ENCODE results near the gene ZNF337.

DNA sequence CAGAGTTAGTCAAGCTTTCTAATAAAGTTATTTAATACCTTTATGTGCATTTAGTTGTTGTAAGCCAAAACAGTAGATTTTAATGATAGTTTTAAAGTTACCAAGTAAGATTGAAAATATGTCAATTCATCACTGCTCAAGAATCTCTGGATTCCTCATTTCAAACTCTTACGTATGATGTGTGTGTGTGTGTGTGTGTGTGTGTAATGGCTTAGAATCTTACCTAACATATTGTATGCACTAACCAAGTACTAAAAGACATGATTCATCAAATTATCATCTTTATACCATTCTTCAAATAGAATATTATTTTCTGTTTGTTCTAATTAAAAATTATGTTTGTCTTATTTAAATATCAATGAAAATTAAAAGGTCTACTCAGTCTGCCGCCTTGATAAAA, 41.5 kb upstream of the ZNF337 start:
- TF ChIP-seq POLR2AphosphoS5 (IDR thresholded peaks at IDR 0.05) (no peak), POLR2A (IDR thresholded peaks at IDR 0.05) (no peak)
- TF ChIP-seq, protein P1, sequence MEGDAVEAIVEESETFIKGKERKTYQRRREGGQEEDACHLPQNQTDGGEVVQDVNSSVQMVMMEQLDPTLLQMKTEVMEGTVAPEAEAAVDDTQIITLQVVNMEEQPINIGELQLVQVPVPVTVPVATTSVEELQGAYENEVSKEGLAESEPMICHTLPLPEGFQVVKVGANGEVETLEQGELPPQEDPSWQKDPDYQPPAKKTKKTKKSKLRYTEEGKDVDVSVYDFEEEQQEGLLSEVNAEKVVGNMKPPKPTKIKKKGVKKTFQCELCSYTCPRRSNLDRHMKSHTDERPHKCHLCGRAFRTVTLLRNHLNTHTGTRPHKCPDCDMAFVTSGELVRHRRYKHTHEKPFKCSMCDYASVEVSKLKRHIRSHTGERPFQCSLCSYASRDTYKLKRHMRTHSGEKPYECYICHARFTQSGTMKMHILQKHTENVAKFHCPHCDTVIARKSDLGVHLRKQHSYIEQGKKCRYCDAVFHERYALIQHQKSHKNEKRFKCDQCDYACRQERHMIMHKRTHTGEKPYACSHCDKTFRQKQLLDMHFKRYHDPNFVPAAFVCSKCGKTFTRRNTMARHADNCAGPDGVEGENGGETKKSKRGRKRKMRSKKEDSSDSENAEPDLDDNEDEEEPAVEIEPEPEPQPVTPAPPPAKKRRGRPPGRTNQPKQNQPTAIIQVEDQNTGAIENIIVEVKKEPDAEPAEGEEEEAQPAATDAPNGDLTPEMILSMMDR (IDR thresholded peaks at IDR 0.05): no peak
